GM10266 (cell line): ENCODE data around the gene UFD1.

Source experiments
- DNase-seq: peaks from one replicate; pipeline ENCODE4 v3.0.0; 2012; ENCODE audit errors: extremely low spot score
- CTCF ChIP-seq: IDR thresholded peaks from 2 replicates; pipeline ENCODE4 v1.5.1; 2012; ENCODE audit warnings: mild to moderate bottlenecking, low read depth; ENCODE audit not compliant: control insufficient read depth, insufficient read depth; ENCODE audit errors: missing control alignments

UFD1 gene

GRCh38 chr22:19471572-19471971 is 7.4 kb downstream of the UFD1 start:
- no peak for DNase-seq
- no peak for TF ChIP-seq CTCF

DNA sequence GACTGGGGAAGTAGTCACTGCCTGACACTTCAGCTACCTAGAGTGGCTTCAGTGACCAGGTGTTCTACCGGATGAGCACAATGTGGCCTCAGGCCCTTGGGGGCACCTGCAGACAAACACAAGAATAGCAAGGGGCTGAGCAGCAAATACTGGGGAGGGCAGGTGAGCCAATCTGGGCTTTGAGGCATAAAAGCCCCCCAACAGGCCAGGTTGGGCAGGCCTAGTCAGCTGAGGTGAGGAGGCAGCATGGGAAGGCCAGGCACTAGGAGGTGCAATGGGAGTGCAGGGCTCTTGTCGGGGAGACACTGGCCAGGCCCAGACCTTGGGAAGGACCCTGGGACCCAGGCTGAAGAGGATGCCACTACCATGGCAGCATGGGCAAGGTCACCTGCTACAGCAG is 9.0 kb downstream of the UFD1 start:
- DNase-seq: no peak
- no peak for TF ChIP-seq CTCF

DNA sequence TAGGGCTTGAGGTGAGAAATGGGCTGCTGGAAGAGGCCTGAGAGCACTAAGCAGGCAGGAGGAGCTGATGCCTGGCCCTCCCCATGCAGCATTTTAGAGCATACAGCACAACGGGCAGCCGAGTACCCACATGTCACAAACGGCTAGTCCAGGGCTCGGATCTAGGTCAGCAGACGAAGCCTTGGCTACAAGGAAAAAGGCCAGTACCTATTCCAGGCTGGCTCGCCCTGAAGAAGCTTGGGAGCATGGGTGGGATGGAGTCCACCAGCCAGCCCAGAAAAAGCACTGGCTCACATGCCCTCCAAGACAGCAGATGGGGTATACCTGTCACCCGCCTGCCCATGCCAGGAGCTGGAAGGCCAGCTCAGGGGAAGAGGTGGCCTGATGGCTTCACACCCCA is 9.6 kb downstream of the UFD1 start:
- no peak for DNase-seq
- TF ChIP-seq CTCF: no peak

DNA sequence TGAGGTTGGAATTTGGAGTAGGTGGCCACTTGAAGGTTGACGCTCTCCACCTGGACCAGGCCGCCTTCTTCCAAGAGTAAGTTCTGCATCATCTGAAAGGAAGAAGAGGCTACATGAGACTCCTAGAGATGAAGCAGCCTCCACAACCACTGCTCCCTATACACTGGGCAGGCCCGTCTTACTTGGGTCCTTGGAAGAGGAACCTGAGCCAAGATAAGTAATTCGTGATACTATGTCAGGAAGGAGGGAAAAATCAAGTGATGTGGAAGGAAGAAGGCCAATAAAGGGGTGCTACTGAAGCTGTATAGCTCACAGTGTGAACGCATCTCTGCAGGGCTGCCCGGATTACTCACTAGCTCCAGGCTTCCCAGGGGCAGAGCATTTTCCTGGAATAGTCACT is 11.1 kb downstream of the UFD1 start:
- no peak for TF ChIP-seq CTCF
- DNase-seq: no peak

GRCh38 chr22:19466848-19467752 is 11.9 kb downstream of the UFD1 start:
- no peak for DNase-seq
- no peak for TF ChIP-seq CTCF

DNA sequence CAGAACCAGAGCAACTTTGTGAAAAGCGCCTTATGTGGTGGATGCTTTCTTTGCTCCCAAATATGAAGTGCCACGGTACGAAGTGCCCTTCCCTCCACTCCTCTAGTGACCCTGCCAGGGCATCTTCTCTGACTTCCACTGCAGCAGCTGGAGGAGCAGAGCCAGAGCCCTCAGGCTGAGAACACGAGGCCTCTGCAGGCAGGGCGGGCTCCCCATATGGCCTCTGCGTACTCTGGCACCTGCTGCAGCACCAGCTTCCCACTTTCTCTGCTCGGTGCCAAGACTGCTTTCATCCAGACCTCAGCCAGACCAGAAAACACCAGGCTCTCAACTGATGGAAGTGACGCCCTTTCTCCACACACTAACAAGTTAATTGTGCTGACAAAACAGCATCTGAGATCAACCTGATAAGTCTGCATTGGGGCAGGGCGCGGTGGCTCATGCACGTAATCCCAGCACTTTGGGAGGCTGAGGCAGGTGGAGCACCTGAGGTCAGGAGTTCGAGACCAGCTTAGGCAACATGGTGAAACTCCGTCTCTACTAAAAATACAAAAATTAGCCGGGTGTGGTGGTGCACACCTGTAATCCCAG is 12.8 kb downstream of the UFD1 start:
- no peak for DNase-seq
- TF ChIP-seq CTCF: no peak

- no peak for DNase-seq
- no peak for TF ChIP-seq CTCF
Observed at GRCh38 chr22:19464975-19465374, 14.0 kb downstream of the UFD1 start.
